ENCODE data around the gene USP5. TPM values are rescaled to one million over a fixed set of nuclear protein-coding genes. Genes with fewer than 3 reads are reported as not detected.

Gene USP5
- total and polyA plus RNA-seq, 12 donors: 30.6 to 162 (median 113) TPM

DNA sequence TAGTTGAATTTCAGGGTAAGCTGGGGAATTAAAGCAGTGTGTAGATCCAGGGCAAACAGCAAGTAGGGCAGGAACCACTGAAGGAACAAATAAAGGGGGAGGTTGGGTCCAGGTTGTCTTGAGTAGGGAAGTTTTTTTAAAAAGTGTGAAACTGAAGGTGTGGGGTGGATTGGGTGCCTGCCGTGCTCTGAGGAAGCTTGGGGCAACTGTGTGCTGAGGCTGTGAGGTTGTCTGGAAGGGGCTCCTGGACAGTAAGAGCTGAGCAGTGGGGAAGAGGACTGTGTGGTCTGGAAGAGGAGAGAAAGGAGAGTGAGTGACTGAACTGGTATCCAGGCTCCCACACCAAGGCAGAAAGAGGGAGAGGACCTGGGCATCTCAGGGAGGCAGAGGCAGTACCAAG is 41.2 kb upstream of the USP5 start:
- Histone ChIP-seq H3K27ac (no peak overlapping the region), H3K9me3 (replicated peaks in 1 of 3) (no peaks in the 10 kb centered on the region), H3K4me1 (replicated peaks in 1 of 2) (no peaks in the 10 kb centered on the region), H3K27me3 (peaks cover 17% of the 10 kb centered on the region), H3K36me3 (replicated peaks in 1 of 2) (no peaks in the 10 kb centered on the region), H3K4me3 (no peak overlapping the region)
- intact Hi-C loops (cut with DNase I): no loop called here
- WGBS, 4 donors: 78 to 88% (median 83%) methylated on average over 1 of the region's 1 CpG
- no peak for DNase-seq
- TF ChIP-seq POLR2A (IDR thresholded peaks at IDR 0.05): no peak
- no peak for TF ChIP-seq CTCF (IDR thresholded peaks at IDR 0.05)

- 56 to 67% (median 65%) methylated on average over 4 of the region's 4 CpGs for WGBS, 4 donors
- Histone ChIP-seq H3K4me3 (no peak overlapping the region), H3K9me3 (replicated peaks in 1 of 3) (no peaks in the 10 kb centered on the region), H3K4me1 (replicated peaks in 1 of 2) (no peaks in the 10 kb centered on the region), H3K36me3 (replicated peaks in 1 of 2) (no peaks in the 10 kb centered on the region), H3K27ac (no peak overlapping the region), H3K27me3 (peaks cover 17% of the 10 kb centered on the region)
- TF ChIP-seq POLR2A (IDR thresholded peaks at IDR 0.05) (no peak), CTCF (IDR thresholded peaks at IDR 0.05) (no peak)
- intact Hi-C loops (cut with DNase I): no loop called here
- no peak for DNase-seq
Measured at GRCh38 chr12:6813363-6813762, 38.6 kb upstream of the USP5 start.

GRCh38 chr12:6816598-6816997 is 35.4 kb upstream of the USP5 start:
- no peaks in the 10 kb centered on the region for H3K36me3 ChIP-seq (replicated peaks in 1 of 2)
- H3K27me3 ChIP-seq: peaks cover 17% of the 10 kb centered on the region
- no peak overlapping the region for H3K27ac ChIP-seq
- no peaks in the 10 kb centered on the region for H3K9me3 ChIP-seq (replicated peaks in 1 of 3)
- TF ChIP-seq POLR2A (IDR thresholded peaks at IDR 0.05) (no peak), CTCF (IDR thresholded peaks at IDR 0.05) (no peak)
- WGBS, 4 donors: 69 to 78% (median 75%) methylated on average over 3 of the region's 3 CpGs
- intact Hi-C loops (cut with DNase I): no loop called here
- no peak overlapping the region for H3K4me3 ChIP-seq
- H3K4me1 ChIP-seq (replicated peaks in 1 of 2): peaks cover 0 to 1% of the 10 kb centered on the region in 2 donors
- no peak for DNase-seq

GRCh38 chr12:6817098-6817497 is 34.9 kb upstream of the USP5 start:
- Histone ChIP-seq H3K36me3 (replicated peaks in 1 of 2) (no peaks in the 10 kb centered on the region), H3K27ac (no peak overlapping the region), H3K4me1 (replicated peaks in 1 of 2) (peaks cover 5 to 6% of the 10 kb centered on the region in 2 donors), H3K9me3 (replicated peaks in 1 of 3) (no peaks in the 10 kb centered on the region), H3K4me3 (no peak overlapping the region), H3K27me3 (peaks cover 14% of the 10 kb centered on the region)
- WGBS, 4 donors: 81 to 94% (median 90%) methylated on average over 8 of the region's 8 CpGs
- intact Hi-C loops (cut with DNase I): no loop called here
- no peak for DNase-seq
- TF ChIP-seq POLR2A (IDR thresholded peaks at IDR 0.05): no peak
- TF ChIP-seq CTCF (IDR thresholded peaks at IDR 0.05): no peak
